ENCODE measurements around the gene GNLY. TPM values are rescaled to one million over a fixed set of nuclear protein-coding genes. Genes with fewer than 3 reads are reported as not detected.

GNLY gene
- total and polyA plus RNA-seq, 2 of the 4 experiments (the other 2 are of a cell fraction): not detected

- Histone ChIP-seq H3K4ac (ENCODE audit: low read depth, low read length) (no peak overlapping the region), H4K8ac (ENCODE audit: low read depth in 2 of 2, low read length in 2 of 2) (no peak overlapping the region), H4K20me1 (ENCODE audit: insufficient read depth, low read length) (0 out of 2 replicates have a peak, but pooled peaks cover 4% of the 10 kb centered on the region), H3K18ac (ENCODE audit: low read depth, low read length) (no peak overlapping the region), H3K9ac (ENCODE audit: low read depth, low read length) (no peak overlapping the region), H2AFZ (replicated peaks; ENCODE audit: low read length, poor library complexity) (no peak overlapping the region), H2BK20ac (ENCODE audit: low read depth, low read length) (peak overlapping the region; percentile 26; the same call in 1 of the 2 replicates), H4K5ac (ENCODE audit: low read depth, low read length) (no peak overlapping the region), H3K79me1 (ENCODE audit: low read depth in 1 of 2, low read length in 2 of 2) (no peaks in the 10 kb centered on the region), H3K36me3 (ENCODE audit: control insufficient read depth, insufficient read depth, low read length) (no peaks in the 10 kb centered on the region), H3K27me3 (ENCODE audit: control insufficient read depth, insufficient read depth, low read length) (no peaks in the 10 kb centered on the region; the same call in 1 of the 2 replicates), H3K14ac (replicated peaks; ENCODE audit: low read depth, low read length) (no peak overlapping the region), H3K4me3 (ENCODE audit: insufficient read depth, low read depth, low read length) (no peak overlapping the region), H2AK5ac (ENCODE audit: low read depth, low read length) (peak overlapping the region; percentile 22; the same call in 1 of the 2 replicates), H3K27ac (ENCODE audit: insufficient read depth, low read length) (no peak overlapping the region), H4K91ac (ENCODE audit: insufficient read depth, low read depth, low read length) (no peak overlapping the region), H3K23ac (ENCODE audit: low read depth, low read length) (no peak overlapping the region), H2BK5ac (ENCODE audit: low read depth, low read length, poor library complexity, severe bottlenecking) (no peak overlapping the region), H2BK120ac (ENCODE audit: low read depth, low read length) (no peak overlapping the region), H3K9me1 (ENCODE audit: insufficient read depth, low read length) (peaks cover 20% of the 10 kb centered on the region), H3K4me2 (ENCODE audit: low read depth, low read length) (no peak overlapping the region), H3K56ac (ENCODE audit: extremely low read depth, insufficient read depth, low read length) (no peak overlapping the region), H2BK15ac (ENCODE audit: low read depth, low read length) (no peak overlapping the region), H3K9me3 (ENCODE audit: control insufficient read depth, insufficient read depth, low read length) (no peaks in the 10 kb centered on the region), H3K4me1 (ENCODE audit: control insufficient read depth, insufficient read depth, low read length) (peaks cover 35% of the 10 kb centered on the region), H2AK9ac (replicated peaks; ENCODE audit: low read depth, low read length, poor library complexity) (no peak overlapping the region)
- ChIA-PET POLR2A (ENCODE audit: unreplicated experiment) (no interaction called here), CTCF (interaction anchor here (1.6 kb wide), 1 partner anchor 66 kb away, joined by 9 read pairs; no protein-coding TSS in a partner anchor)
- ATAC-seq (ENCODE audit: low read depth) (no peak), DNase-seq (no peak)
- no CpG with 5 or more reads among the region's 9 CpGs for WGBS, 2 experiments (ENCODE audit: extremely low coverage in 2 of 2, insufficient read length in 1 of 2)
- dilution Hi-C loops (cut with HindIII; ENCODE audit: low sequenced_read_pairs, unreplicated experiment) (no loop called here), in situ Hi-C loops (cut with MboI; ENCODE audit: low sequenced_read_pairs) (no loop called here), intact Hi-C loops (cut with micrococcal nuclease) (no loop called here)
- TF ChIP-seq MAFK (IDR thresholded peaks at IDR 0.05; ENCODE audit: low read depth, low read length) (no peak), SMC3 (IDR thresholded peaks at IDR 0.05; ENCODE audit: low read depth, low read length) (no peak), CTCF (conservative IDR thresholded peaks at IDR 0.05; ENCODE audit: low read depth, low read length) (no peak), MXI1 (IDR thresholded peaks at IDR 0.05; ENCODE audit: borderline replicate concordance, low read depth, low read length) (no peak), ELK1 (IDR thresholded peaks at IDR 0.05; ENCODE audit: borderline replicate concordance, low read depth, low read length) (no peak), RAD21 (IDR thresholded peaks at IDR 0.05; ENCODE audit: low read length) (no peak), CEBPB (IDR thresholded peaks at IDR 0.05; ENCODE audit: low read depth, low read length) (no peak), BHLHE40 (IDR thresholded peaks at IDR 0.05; ENCODE audit: low read depth, low read length) (no peak), RCOR1 (IDR thresholded peaks at IDR 0.05; ENCODE audit: insufficient replicate concordance, low read length) (no peak), MAZ (IDR thresholded peaks at IDR 0.05; ENCODE audit: borderline replicate concordance, low read depth, low read length) (no peak), NFE2L2 (IDR thresholded peaks at IDR 0.05; ENCODE audit: low read depth, low read length) (no peak)
- no TSS peak for BruUV-seq (replicated peaks)
Measured at GRCh38 chr2:85748039-85748734, 54.0 kb downstream of the GNLY start.

All from IMR-90 (cell line).